ENCODE data around the gene ARHGAP4. TPM values are rescaled to one million over a fixed set of nuclear protein-coding genes. Genes with fewer than 3 reads are reported as not detected.

Gene ARHGAP4
- total and polyA plus RNA-seq, 2 donors (not counting 3 experiments of a cell fraction or from before 2014, with no cell fraction given): 20.9 to 33.3 TPM

GRCh38 chrX:153919281-153919680 is 6.8 kb downstream of the ARHGAP4 start:
- BruUV-seq (replicated peaks): no TSS peak
- Histone ChIP-seq H3K9me3 (replicated peaks; ENCODE audit: control insufficient read depth, insufficient read depth, low read length) (no peaks in the 10 kb centered on the region), H3K4me2 (ENCODE audit: insufficient read depth, low read length) (no peak overlapping the region), H3K4me3 (replicated peaks in 1 of 3; ENCODE audit: insufficient read depth in 1 of 3, low read depth in 1 of 3, low read length in 3 of 3) (no peak overlapping the region), H3K9me1 (replicated peaks; ENCODE audit: control insufficient read depth, extremely low read depth, insufficient read depth, low read length) (no peaks in the 10 kb centered on the region), H3K36me3 (ENCODE audit: control insufficient read depth in 2 of 2, extremely low read depth in 1 of 2, insufficient read depth in 2 of 2, low read length in 2 of 2) (peaks cover 0 to 3% of the 10 kb centered on the region in 2 experiments), H3K9ac (replicated peaks; ENCODE audit: extremely low read depth, insufficient read depth, low read length) (no peak overlapping the region), H3K79me2 (ENCODE audit: control insufficient read depth, insufficient read depth, low read length) (no peaks in the 10 kb centered on the region), H2AFZ (ENCODE audit: low read depth, low read length) (no peak overlapping the region), H3K4me1 (ENCODE audit: control insufficient read depth, extremely low read depth, insufficient read depth, low read length) (peaks cover 11% of the 10 kb centered on the region), H3K27ac (ENCODE audit: insufficient read depth, low read depth, low read length) (no peak overlapping the region), H4K20me1 (replicated peaks; ENCODE audit: control insufficient read depth, extremely low read depth, insufficient read depth, low read length) (no peaks in the 10 kb centered on the region), H3K27me3 (ENCODE audit: control insufficient read depth in 2 of 2, insufficient read depth in 2 of 2, low read length in 2 of 2) (no peaks in the 10 kb centered on the region)
- intact Hi-C loops (cut with micrococcal nuclease) (no loop called here), dilution Hi-C loops (cut with MboI; ENCODE audit: extremely low pct_ligation_motif_present, low sequenced_read_pairs) (no loop called here)
- CTCF ChIA-PET: no interaction called here
- no peak for DNase-seq (ENCODE audit: low read depth, low spot score)
- TF ChIP-seq CTCF (IDR thresholded peaks at IDR 0.05; ENCODE audit: extremely low read depth in 1 of 2, insufficient read depth in 1 of 2, low read depth in 1 of 2, low read length in 2 of 2) (no peak), MAX (IDR thresholded peaks at IDR 0.05; ENCODE audit: insufficient read depth, insufficient read length) (no peak), POLR2A (IDR thresholded peaks at IDR 0.05; ENCODE audit: low read depth, low read length) (no peak), POLR2AphosphoS5 (IDR thresholded peaks at IDR 0.05; ENCODE audit: insufficient read depth, low read depth, low read length) (no peak)
- FAIRE-seq: no peak
- POLR2A ChIA-PET: no interaction called here

- H3K9ac ChIP-seq (replicated peaks; ENCODE audit: extremely low read depth, insufficient read depth, low read length): no peak overlapping the region
- no peaks in the 10 kb centered on the region for H3K9me1 ChIP-seq (replicated peaks; ENCODE audit: control insufficient read depth, extremely low read depth, insufficient read depth, low read length)
- H3K79me2 ChIP-seq (ENCODE audit: control insufficient read depth, insufficient read depth, low read length): no peaks in the 10 kb centered on the region
- no peaks in the 10 kb centered on the region for H3K27me3 ChIP-seq (ENCODE audit: control insufficient read depth in 2 of 2, insufficient read depth in 2 of 2, low read length in 2 of 2)
- H3K36me3 ChIP-seq (ENCODE audit: control insufficient read depth in 2 of 2, extremely low read depth in 1 of 2, insufficient read depth in 2 of 2, low read length in 2 of 2): peaks cover 0 to 3% of the 10 kb centered on the region in 2 experiments
- no peak overlapping the region for H3K4me2 ChIP-seq (ENCODE audit: insufficient read depth, low read length)
- TF ChIP-seq EZH2 (IDR thresholded peaks at IDR 0.05; ENCODE audit: borderline replicate concordance, low read depth, low read length, severe bottlenecking): no peak
- TF ChIP-seq GATA2 (IDR thresholded peaks at IDR 0.05; ENCODE audit: insufficient read depth, insufficient read length, low read depth, low read length): no peak
- TF ChIP-seq JUN (IDR thresholded peaks at IDR 0.05; ENCODE audit: borderline replicate concordance, insufficient read depth, insufficient read length, low read depth): no peak
- no peak for TF ChIP-seq MAX (IDR thresholded peaks at IDR 0.05; ENCODE audit: insufficient read depth, insufficient read length)
- no peak for TF ChIP-seq FOS (IDR thresholded peaks at IDR 0.05; ENCODE audit: borderline replicate concordance, insufficient read depth, low read length)
- no peak for TF ChIP-seq MYC (IDR thresholded peaks at IDR 0.05; ENCODE audit: low read depth, low read length)
- TF ChIP-seq CTCF (IDR thresholded peaks at IDR 0.05; ENCODE audit: extremely low read depth in 1 of 2, insufficient read depth in 1 of 2, low read depth in 1 of 2, low read length in 2 of 2): no peak
- TF ChIP-seq POLR2AphosphoS5 (IDR thresholded peaks at IDR 0.05; ENCODE audit: insufficient read depth, low read depth, low read length): no peak
- TF ChIP-seq POLR2A (IDR thresholded peaks at IDR 0.05; ENCODE audit: low read depth, low read length): no peak
- dilution Hi-C loops (cut with MboI; ENCODE audit: extremely low pct_ligation_motif_present, low sequenced_read_pairs) (no loop called here), intact Hi-C loops (cut with micrococcal nuclease) (no loop called here)
- no peak overlapping the region for H2AFZ ChIP-seq (ENCODE audit: low read depth, low read length)
- H4K20me1 ChIP-seq (replicated peaks; ENCODE audit: control insufficient read depth, extremely low read depth, insufficient read depth, low read length): no peaks in the 10 kb centered on the region
- ChIA-PET POLR2A (no interaction called here), CTCF (interaction anchor here (1.4 kb wide), 1 partner anchor 30 kb away, joined by 5 read pairs; no protein-coding TSS in a partner anchor)
- no TSS peak for BruUV-seq (replicated peaks)
- no peaks in the 10 kb centered on the region for H3K9me3 ChIP-seq (replicated peaks; ENCODE audit: control insufficient read depth, insufficient read depth, low read length)
- FAIRE-seq (no peak), DNase-seq (ENCODE audit: low read depth, low spot score) (no peak)
- H3K27ac ChIP-seq (ENCODE audit: insufficient read depth, low read depth, low read length): no peak overlapping the region
- H3K4me1 ChIP-seq (ENCODE audit: control insufficient read depth, extremely low read depth, insufficient read depth, low read length): peaks cover 7% of the 10 kb centered on the region
- H3K4me3 ChIP-seq (replicated peaks in 1 of 3; ENCODE audit: insufficient read depth in 1 of 3, low read depth in 1 of 3, low read length in 3 of 3): no peak overlapping the region
These were observed 8.2 kb downstream of the ARHGAP4 start for GRCh38 chrX:153917869-153918268.

Data from endothelial cell of umbilical vein (primary cell).